ENCODE measurements around the gene USP6NL.

Gene USP6NL

DNA sequence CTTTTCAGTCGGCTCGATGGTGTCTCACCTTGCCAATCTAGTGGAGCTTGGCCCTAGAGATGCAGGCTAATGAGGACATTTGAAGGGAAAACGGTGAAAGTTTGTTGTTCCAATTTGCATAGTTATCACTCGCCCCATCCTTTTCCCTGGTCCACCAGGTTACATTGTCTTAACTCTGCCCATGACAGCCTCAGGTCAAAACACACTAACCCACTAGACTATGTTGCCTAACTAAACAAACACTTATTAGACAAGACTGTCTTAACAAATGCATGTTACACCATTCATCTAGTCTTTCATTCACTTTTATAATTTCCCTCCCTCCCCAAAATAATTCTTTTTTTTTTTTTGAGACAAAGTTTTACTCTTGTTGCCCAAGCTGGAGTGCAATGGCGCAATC lies 40.7 kb downstream of the USP6NL start:
- Histone ChIP-seq H3K4me2 (ENCODE audit: low read length) (no peak overlapping the region), H2AFZ (no peak overlapping the region), H3K36me3 (ENCODE audit: control insufficient read depth, insufficient read depth, low read length) (no peaks in the 10 kb centered on the region), H3K9ac (no peak overlapping the region), H3K9me3 (ENCODE audit: control insufficient read depth, low read length) (no peaks in the 10 kb centered on the region), H3K79me2 (peaks cover 8% of the 10 kb centered on the region), H3K4me1 (peaks cover 7% of the 10 kb centered on the region), H3K27ac (no peak overlapping the region), H3K27me3 (ENCODE audit: control insufficient read depth, insufficient read depth, low read length) (no peaks in the 10 kb centered on the region), H3K4me3 (ENCODE audit: low read depth, low read length) (no peak overlapping the region)
- TF ChIP-seq, protein P1, sequence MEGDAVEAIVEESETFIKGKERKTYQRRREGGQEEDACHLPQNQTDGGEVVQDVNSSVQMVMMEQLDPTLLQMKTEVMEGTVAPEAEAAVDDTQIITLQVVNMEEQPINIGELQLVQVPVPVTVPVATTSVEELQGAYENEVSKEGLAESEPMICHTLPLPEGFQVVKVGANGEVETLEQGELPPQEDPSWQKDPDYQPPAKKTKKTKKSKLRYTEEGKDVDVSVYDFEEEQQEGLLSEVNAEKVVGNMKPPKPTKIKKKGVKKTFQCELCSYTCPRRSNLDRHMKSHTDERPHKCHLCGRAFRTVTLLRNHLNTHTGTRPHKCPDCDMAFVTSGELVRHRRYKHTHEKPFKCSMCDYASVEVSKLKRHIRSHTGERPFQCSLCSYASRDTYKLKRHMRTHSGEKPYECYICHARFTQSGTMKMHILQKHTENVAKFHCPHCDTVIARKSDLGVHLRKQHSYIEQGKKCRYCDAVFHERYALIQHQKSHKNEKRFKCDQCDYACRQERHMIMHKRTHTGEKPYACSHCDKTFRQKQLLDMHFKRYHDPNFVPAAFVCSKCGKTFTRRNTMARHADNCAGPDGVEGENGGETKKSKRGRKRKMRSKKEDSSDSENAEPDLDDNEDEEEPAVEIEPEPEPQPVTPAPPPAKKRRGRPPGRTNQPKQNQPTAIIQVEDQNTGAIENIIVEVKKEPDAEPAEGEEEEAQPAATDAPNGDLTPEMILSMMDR (IDR thresholded peaks at IDR 0.05), result no peak

DNA sequence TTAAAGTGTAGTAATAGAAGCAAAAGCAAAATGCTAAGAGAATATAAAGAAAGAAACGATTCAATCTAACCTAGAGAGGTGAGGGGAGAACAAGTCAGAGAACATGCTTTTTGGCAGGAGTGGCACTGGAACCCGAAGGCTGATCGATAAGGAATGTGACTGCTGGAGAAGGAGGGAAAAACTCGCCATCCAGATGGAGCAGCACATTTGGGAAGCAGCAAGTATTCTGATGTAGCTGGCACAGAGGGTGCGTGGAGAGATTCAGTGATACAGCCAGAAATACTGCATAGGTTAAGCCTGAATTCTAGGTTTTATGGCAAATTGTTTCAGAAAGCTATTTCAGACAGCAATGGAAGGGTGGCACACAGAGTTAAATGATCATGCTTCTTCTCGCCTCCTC lies 42.0 kb downstream of the USP6NL start:
- Histone ChIP-seq H3K4me1 (peaks cover 3% of the 10 kb centered on the region), H3K36me3 (ENCODE audit: control insufficient read depth, insufficient read depth, low read length) (no peaks in the 10 kb centered on the region), H3K9ac (no peak overlapping the region), H2AFZ (no peak overlapping the region), H3K9me3 (ENCODE audit: control insufficient read depth, low read length) (no peaks in the 10 kb centered on the region), H3K27ac (no peak overlapping the region), H3K79me2 (peaks cover 8% of the 10 kb centered on the region), H3K27me3 (ENCODE audit: control insufficient read depth, insufficient read depth, low read length) (no peaks in the 10 kb centered on the region), H3K4me2 (ENCODE audit: low read length) (no peak overlapping the region), H3K4me3 (ENCODE audit: low read depth, low read length) (no peak overlapping the region)
- TF ChIP-seq, protein P1 (IDR thresholded peaks at IDR 0.05), result no peak

DNA sequence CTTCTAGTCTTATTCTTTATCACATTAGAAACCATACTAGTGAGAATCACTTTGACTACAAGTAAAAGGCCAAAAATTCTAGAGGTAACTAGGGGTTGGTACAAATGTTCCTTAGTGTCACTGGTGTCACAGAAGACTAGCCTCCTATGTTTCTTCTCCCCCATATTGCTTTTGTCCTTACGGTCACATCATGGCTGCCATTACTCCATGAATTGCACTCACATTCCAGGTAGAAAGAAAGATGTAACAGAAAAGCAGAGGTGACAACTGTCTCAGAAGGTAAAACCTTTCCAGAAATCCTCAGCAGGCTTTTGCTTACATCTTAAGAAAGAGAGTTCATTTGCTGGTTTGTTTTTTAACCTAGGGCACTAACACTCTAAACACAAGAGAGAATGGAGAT lies 42.9 kb downstream of the USP6NL start:
- Histone ChIP-seq H3K4me3 (ENCODE audit: low read depth, low read length) (no peak overlapping the region), H3K79me2 (peaks cover 8% of the 10 kb centered on the region), H3K27me3 (ENCODE audit: control insufficient read depth, insufficient read depth, low read length) (no peaks in the 10 kb centered on the region), H3K4me1 (peaks cover 3% of the 10 kb centered on the region), H3K27ac (no peak overlapping the region), H2AFZ (no peak overlapping the region), H3K9ac (no peak overlapping the region), H3K4me2 (ENCODE audit: low read length) (no peak overlapping the region), H3K9me3 (ENCODE audit: control insufficient read depth, low read length) (no peaks in the 10 kb centered on the region), H3K36me3 (ENCODE audit: control insufficient read depth, insufficient read depth, low read length) (no peaks in the 10 kb centered on the region)
- TF ChIP-seq, protein P1 (IDR thresholded peaks at IDR 0.05), result no peak

DNA sequence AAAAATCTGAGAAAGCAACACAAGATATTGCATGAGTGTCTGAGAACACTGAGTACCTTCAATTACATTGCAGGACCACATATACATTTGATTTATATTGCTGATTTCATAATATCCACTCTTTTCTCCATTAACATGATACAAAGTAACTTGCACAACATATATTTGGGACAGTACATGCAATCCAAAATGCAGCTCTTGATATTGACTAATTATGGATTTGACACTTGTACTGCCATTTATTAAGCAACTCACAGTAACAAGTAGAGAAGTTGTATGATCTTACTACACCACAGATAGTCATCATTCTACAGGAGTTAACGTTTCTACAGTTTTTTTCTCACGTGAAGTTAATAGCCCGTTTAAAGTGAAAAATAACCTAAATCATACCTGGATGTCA lies 46.7 kb downstream of the USP6NL start:
- TF ChIP-seq, protein P1 (IDR thresholded peaks at IDR 0.05), result no peak
- Histone ChIP-seq H3K36me3 (ENCODE audit: control insufficient read depth, insufficient read depth, low read length) (no peaks in the 10 kb centered on the region), H3K9ac (no peak overlapping the region), H3K27me3 (ENCODE audit: control insufficient read depth, insufficient read depth, low read length) (no peaks in the 10 kb centered on the region), H2AFZ (no peak overlapping the region), H3K4me3 (ENCODE audit: low read depth, low read length) (no peak overlapping the region), H3K27ac (no peak overlapping the region), H3K79me2 (peaks cover 10% of the 10 kb centered on the region), H3K9me3 (ENCODE audit: control insufficient read depth, low read length) (no peaks in the 10 kb centered on the region), H3K4me2 (ENCODE audit: low read length) (no peak overlapping the region), H3K4me1 (peaks cover 3% of the 10 kb centered on the region)

DNA sequence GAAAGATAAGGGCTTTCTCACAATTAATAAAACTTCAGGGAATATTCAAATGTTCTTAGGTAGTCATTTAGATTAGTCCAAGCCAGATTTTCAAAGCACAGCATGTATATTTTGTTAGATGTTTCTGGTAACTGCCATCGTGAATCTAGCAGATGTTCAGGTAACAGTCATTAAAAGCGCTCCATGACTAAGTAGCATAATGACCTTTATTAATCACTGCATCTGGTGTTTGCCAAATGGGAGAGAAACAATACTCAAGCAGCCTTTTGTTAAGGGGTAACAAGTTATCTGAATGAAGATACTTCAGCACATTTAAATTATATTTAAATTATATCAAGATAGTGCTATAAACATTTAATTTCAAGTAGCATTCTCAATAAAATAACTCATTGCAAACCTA lies 47.5 kb downstream of the USP6NL start:
- Histone ChIP-seq H3K27ac (no peak overlapping the region), H3K9ac (no peak overlapping the region), H3K79me2 (peaks cover 10% of the 10 kb centered on the region), H2AFZ (no peak overlapping the region), H3K27me3 (ENCODE audit: control insufficient read depth, insufficient read depth, low read length) (no peaks in the 10 kb centered on the region), H3K4me2 (ENCODE audit: low read length) (no peak overlapping the region), H3K36me3 (ENCODE audit: control insufficient read depth, insufficient read depth, low read length) (no peaks in the 10 kb centered on the region), H3K4me1 (peaks cover 3% of the 10 kb centered on the region), H3K4me3 (ENCODE audit: low read depth, low read length) (no peak overlapping the region), H3K9me3 (ENCODE audit: control insufficient read depth, low read length) (no peaks in the 10 kb centered on the region)
- TF ChIP-seq, protein P1 (IDR thresholded peaks at IDR 0.05), result no peak
